Subcutaneous abdominal adipose tissue (tissue), 5 donors: ENCODE data around the gene GJD2.

Experiments
- H3K27ac ChIP-seq: one replicate; pipeline ENCODE4 v1.7.0; 2013; ENCODE audit warnings: low read depth, mild to moderate bottlenecking, inconsistent platforms, low read length, moderate library complexity
- H3K27me3 ChIP-seq, 5 donors: one replicate each; pipeline ENCODE4 v1.7.0; 2013; ENCODE audit warnings: low read length in 5 of 5, inconsistent platforms in 1 of 5; ENCODE audit not compliant: control insufficient read depth in 5 of 5, insufficient read depth in 4 of 5
- H3K36me3 ChIP-seq, 5 donors: one replicate each; pipeline ENCODE4 v1.7.0; 2013; ENCODE audit warnings: low read length in 5 of 5; ENCODE audit not compliant: control insufficient read depth in 5 of 5, insufficient read depth in 5 of 5
- H3K4me1 ChIP-seq, 5 donors: one replicate each; pipeline ENCODE4 v1.7.0; 2013; ENCODE audit warnings: low read length in 5 of 5, mild to moderate bottlenecking in 3 of 5, moderate library complexity in 1 of 5; ENCODE audit not compliant: control insufficient read depth in 5 of 5, insufficient read depth in 5 of 5
- H3K4me3 ChIP-seq, 5 donors: one replicate each; pipeline ENCODE4 v1.7.0; 2013; ENCODE audit warnings: low read length in 5 of 5, low read depth in 1 of 5
- H3K9ac ChIP-seq, 5 donors: one replicate each; pipeline ENCODE4 v1.7.0; 2013; ENCODE audit warnings: low read length in 5 of 5, mild to moderate bottlenecking in 4 of 5, moderate library complexity in 3 of 5
- H3K9me3 ChIP-seq, 5 donors: one replicate each; pipeline ENCODE4 v1.7.0; 2013; ENCODE audit warnings: low read length in 5 of 5; ENCODE audit not compliant: control insufficient read depth in 5 of 5
- donor health status: healthy.
- donor health status: healthy.
- donor health status: healthy.
- donor health status: healthy.
- donor health status: healthy.

Gene GJD2

GRCh38 chr15:34776606-34777105, 21.9 kb upstream of the GJD2 start:
- Histone ChIP-seq H3K27ac (no peak overlapping the region), H3K27me3 (no peaks in the 10 kb centered on the region), H3K36me3 (no peaks in the 10 kb centered on the region), H3K4me3 (no peak overlapping the region), H3K9ac (no peak overlapping the region), H3K9me3 (peaks cover 0 to 10% (median 0%) of the 10 kb centered on the region in 5 donors), H3K4me1 (no peaks in the 10 kb centered on the region)

GRCh38 chr15:34773917-34774316, 19.1 kb upstream of the GJD2 start:
- H3K4me3 ChIP-seq: no peak overlapping the region

GRCh38 chr15:34773013-34773412, 18.2 kb upstream of the GJD2 start:
- Histone ChIP-seq H3K27me3 (no peaks in the 10 kb centered on the region), H3K9ac (no peak overlapping the region), H3K36me3 (no peaks in the 10 kb centered on the region), H3K9me3 (no peaks in the 10 kb centered on the region), H3K4me1 (no peaks in the 10 kb centered on the region), H3K4me3 (no peak overlapping the region), H3K27ac (no peak overlapping the region)

More at GRCh38 chr15:34773917-34774316, 19.1 kb upstream of the GJD2 start:
- Histone ChIP-seq H3K27ac (no peak overlapping the region), H3K4me1 (no peaks in the 10 kb centered on the region), H3K9ac (no peak overlapping the region), H3K36me3 (no peaks in the 10 kb centered on the region), H3K9me3 (no peaks in the 10 kb centered on the region), H3K27me3 (no peaks in the 10 kb centered on the region)

- H3K4me1 ChIP-seq: no peaks in the 10 kb centered on the region
- no peak overlapping the region for H3K27ac ChIP-seq
- no peaks in the 10 kb centered on the region for H3K36me3 ChIP-seq
- H3K9me3 ChIP-seq: no peaks in the 10 kb centered on the region
- no peaks in the 10 kb centered on the region for H3K27me3 ChIP-seq
- no peak overlapping the region for H3K4me3 ChIP-seq
- no peak overlapping the region for H3K9ac ChIP-seq
Observed at GRCh38 chr15:34772312-34772711, 17.5 kb upstream of the GJD2 start.

GRCh38 chr15:34769711-34770110, 14.9 kb upstream of the GJD2 start:
- Histone ChIP-seq H3K9ac (no peak overlapping the region), H3K9me3 (no peaks in the 10 kb centered on the region), H3K27ac (no peak overlapping the region), H3K27me3 (no peaks in the 10 kb centered on the region), H3K36me3 (no peaks in the 10 kb centered on the region), H3K4me3 (no peak overlapping the region), H3K4me1 (no peaks in the 10 kb centered on the region)

GRCh38 chr15:34768530-34768929, 13.7 kb upstream of the GJD2 start:
- no peaks in the 10 kb centered on the region for H3K36me3 ChIP-seq
- H3K4me1 ChIP-seq: no peaks in the 10 kb centered on the region
- H3K9me3 ChIP-seq: no peaks in the 10 kb centered on the region
- no peak overlapping the region for H3K27ac ChIP-seq
- no peak overlapping the region for H3K4me3 ChIP-seq
- no peak overlapping the region for H3K9ac ChIP-seq
- no peaks in the 10 kb centered on the region for H3K27me3 ChIP-seq

DNA sequence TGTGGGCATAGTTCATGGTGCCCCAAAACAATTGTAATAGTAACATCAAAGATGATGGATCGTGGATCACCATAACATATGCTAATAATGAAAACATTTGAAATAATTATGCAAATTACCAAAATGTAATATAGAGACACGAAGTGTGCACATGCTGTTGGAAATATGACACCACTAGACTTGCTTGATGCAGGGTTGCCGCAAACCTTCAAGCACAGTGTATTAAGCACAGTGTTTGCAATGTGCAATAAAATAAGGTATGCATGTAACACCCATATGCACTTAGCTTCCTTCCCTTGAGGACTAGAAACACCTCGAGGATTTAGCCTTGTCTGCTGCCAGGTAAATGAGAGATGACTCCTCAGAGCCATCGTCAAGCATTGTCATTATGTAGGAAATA, 10.9 kb upstream of the GJD2 start:
- H3K9ac ChIP-seq: no peak overlapping the region
- no peaks in the 10 kb centered on the region for H3K9me3 ChIP-seq
- H3K36me3 ChIP-seq: no peaks in the 10 kb centered on the region
- H3K4me3 ChIP-seq: no peak overlapping the region
- no peak overlapping the region for H3K27ac ChIP-seq
- no peaks in the 10 kb centered on the region for H3K27me3 ChIP-seq
- no peaks in the 10 kb centered on the region for H3K4me1 ChIP-seq

DNA sequence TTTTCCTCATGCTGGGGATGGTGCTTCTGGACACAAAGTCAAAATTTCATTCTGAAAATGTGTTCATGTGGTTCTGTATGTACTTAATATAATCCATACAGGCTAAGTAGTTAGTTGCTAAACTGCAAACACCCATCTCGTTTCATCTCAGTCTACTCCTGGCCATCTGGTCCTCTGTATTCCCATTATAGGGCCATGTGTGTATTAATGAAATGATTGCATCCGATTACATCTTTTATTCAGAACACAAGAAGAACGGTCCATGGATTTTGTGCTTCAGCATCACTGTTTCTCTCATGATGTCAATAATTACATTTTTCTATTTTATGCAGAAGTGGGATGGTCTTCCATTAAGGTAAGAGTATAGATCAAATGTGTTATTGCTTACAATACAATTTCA, 6.1 kb upstream of the GJD2 start:
- peaks cover 2 to 11% (median 6%) of the 10 kb centered on the region in 5 donors for H3K27me3 ChIP-seq
- H3K4me3 ChIP-seq: no peak overlapping the region
- H3K27ac ChIP-seq: no peak overlapping the region
- no peak overlapping the region for H3K9ac ChIP-seq
- H3K4me1 ChIP-seq: no peaks in the 10 kb centered on the region
- H3K36me3 ChIP-seq: no peaks in the 10 kb centered on the region
- H3K9me3 ChIP-seq: no peaks in the 10 kb centered on the region

DNA sequence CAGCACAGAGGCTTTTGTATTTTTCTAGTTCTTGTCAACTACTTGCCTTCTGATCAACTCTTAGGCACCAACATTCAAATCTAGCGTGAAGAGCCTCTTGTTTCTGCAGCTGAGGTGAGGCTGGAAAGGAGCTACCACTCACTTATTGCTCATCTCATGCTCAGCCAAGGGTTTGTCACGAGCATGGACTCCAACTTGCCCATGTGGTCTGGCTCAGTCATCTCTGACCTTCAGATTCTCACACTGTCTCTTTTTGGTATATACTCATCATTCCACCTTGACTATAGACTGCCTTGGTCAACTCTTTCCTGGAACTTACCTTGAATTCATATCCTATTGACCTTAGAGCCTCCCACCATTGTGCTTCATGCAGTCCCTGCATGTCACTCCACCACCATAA, 5.2 kb upstream of the GJD2 start:
- Histone ChIP-seq H3K36me3 (no peaks in the 10 kb centered on the region), H3K9me3 (no peaks in the 10 kb centered on the region), H3K27ac (no peak overlapping the region), H3K4me3 (no peak overlapping the region), H3K4me1 (no peaks in the 10 kb centered on the region), H3K27me3 (peaks cover 4 to 20% (median 13%) of the 10 kb centered on the region in 5 donors), H3K9ac (no peak overlapping the region)

DNA sequence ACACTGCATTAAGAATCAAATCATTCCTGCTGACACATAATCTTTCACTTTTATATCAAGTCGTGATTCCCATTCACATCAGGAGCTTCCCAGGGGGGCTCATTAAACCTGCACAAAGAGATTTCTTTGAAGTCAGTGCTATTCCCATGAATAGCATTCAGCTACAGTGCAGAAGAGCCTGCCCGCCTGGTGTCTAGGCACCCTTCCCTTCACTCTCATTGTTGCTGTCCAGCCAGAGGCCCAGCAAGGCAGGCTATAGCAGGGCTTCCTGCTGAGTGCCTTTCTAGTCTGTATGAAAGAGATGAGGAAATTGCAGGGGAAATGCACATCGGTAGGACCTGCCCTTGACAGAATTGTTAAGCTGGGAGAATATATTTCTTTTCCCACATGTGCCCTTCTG, 4.5 kb upstream of the GJD2 start:
- H3K4me1 ChIP-seq: peaks cover 0 to 3% (median 0%) of the 10 kb centered on the region in 5 donors
- no peak overlapping the region for H3K4me3 ChIP-seq
- H3K27ac ChIP-seq: no peak overlapping the region
- H3K27me3 ChIP-seq: peaks cover 7 to 27% (median 17%) of the 10 kb centered on the region in 5 donors
- no peaks in the 10 kb centered on the region for H3K36me3 ChIP-seq
- no peaks in the 10 kb centered on the region for H3K9me3 ChIP-seq
- no peak overlapping the region for H3K9ac ChIP-seq

DNA sequence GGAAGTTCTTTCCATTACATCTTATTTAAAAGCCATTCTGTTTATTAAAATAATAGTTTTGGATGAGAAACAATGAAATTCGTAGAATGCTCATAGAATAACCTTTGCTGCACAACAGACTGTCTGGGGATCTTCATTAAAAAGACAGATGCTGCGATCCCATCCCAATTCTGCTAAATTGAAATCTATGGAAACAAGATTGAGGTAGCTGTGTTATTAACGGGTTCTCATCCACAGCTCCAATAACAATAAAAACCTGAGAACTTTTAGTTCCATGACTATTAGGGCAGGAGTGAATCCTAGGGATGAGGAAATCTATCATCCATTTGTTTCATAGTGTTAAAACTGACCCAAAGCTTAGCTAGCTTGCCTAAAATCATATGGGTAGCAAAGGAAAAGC, 2.5 kb upstream of the GJD2 start:
- Histone ChIP-seq H3K4me3 (no peak overlapping the region), H3K4me1 (peaks cover 0 to 3% (median 0%) of the 10 kb centered on the region in 5 donors), H3K9me3 (peaks cover 0 to 3% (median 2%) of the 10 kb centered on the region in 5 donors), H3K27ac (no peak overlapping the region), H3K9ac (no peak overlapping the region), H3K27me3 (peaks cover 21 to 43% (median 30%) of the 10 kb centered on the region in 5 donors), H3K36me3 (no peaks in the 10 kb centered on the region)
